OCI-LY7 (cell line): ENCODE measurements around the gene GNAT2.

Experiments used
- EZH2phosphoT487 ChIP-seq: fragments of 200-600 bp; sonication (generic); IDR thresholded peaks from 2 replicates; pipeline ENCODE4 v1.6.1; 2018; ENCODE audit warnings: low read depth, borderline replicate concordance, mild to moderate bottlenecking, mixed run types, antibody characterized with exemption, low read length, moderate library complexity, mixed read lengths
- TF ChIP-seq, protein P1 (sequence below): fragments of 200-600 bp; sonication (generic); conservative IDR thresholded peaks from 2 replicates; pipeline ENCODE4 v1.5.1; 2014; ENCODE audit warnings: mild to moderate bottlenecking, antibody characterized with exemption, low read length, moderate library complexity, mixed read lengths

DNA sequence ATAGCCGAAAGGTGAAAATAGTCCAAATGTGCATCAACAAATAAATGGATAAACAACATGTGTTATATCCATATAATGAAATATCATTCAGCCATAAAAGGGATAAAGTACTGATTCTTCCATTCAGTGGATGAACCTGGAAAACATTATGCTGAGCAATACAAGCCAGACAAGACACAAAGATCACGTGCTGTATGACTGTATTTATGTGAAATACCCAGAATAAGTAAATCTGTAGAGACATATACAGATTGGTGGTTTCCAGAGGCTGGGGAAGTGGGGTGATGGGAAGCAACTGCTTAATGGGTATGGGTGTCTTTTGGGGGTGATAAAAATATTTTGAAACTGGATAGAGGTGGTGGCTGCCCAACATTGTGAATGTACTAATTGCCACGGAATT, 23.2 kb upstream of the GNAT2 start:
- TF ChIP-seq, protein P1, sequence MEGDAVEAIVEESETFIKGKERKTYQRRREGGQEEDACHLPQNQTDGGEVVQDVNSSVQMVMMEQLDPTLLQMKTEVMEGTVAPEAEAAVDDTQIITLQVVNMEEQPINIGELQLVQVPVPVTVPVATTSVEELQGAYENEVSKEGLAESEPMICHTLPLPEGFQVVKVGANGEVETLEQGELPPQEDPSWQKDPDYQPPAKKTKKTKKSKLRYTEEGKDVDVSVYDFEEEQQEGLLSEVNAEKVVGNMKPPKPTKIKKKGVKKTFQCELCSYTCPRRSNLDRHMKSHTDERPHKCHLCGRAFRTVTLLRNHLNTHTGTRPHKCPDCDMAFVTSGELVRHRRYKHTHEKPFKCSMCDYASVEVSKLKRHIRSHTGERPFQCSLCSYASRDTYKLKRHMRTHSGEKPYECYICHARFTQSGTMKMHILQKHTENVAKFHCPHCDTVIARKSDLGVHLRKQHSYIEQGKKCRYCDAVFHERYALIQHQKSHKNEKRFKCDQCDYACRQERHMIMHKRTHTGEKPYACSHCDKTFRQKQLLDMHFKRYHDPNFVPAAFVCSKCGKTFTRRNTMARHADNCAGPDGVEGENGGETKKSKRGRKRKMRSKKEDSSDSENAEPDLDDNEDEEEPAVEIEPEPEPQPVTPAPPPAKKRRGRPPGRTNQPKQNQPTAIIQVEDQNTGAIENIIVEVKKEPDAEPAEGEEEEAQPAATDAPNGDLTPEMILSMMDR, result no peak
- TF ChIP-seq EZH2phosphoT487, result no peak
